IPS DF 6.9 (cell line): Measurements from ENCODE around the gene ZCRB1.
A peak's percentile ranks its signal among the peaks of the same experiment; 100 is the strongest.

Experiments used
- DNase-seq: peaks from one replicate; pipeline ENCODE4 v3.0.0-alpha.2; 2013; ENCODE audit warnings: low read depth, low spot score
- H3K27ac ChIP-seq: one replicate; pipeline ENCODE4 v1.5.1; 2013; ENCODE audit warnings: low read length, control low read depth
- H3K27me3 ChIP-seq: 2 replicates; pipeline ENCODE4 v1.6.1; 2013; ENCODE audit warnings: mild to moderate bottlenecking, low read length; ENCODE audit not compliant: control insufficient read depth, insufficient read depth
- H3K36me3 ChIP-seq: 2 replicates; pipeline ENCODE4 v1.6.1; 2013; ENCODE audit warnings: low read length; ENCODE audit not compliant: control insufficient read depth, insufficient read depth
- H3K4me1 ChIP-seq: 2 replicates; pipeline ENCODE4 v1.6.1; 2013; ENCODE audit warnings: low read length; ENCODE audit not compliant: control insufficient read depth, insufficient read depth
- H3K4me3 ChIP-seq: 2 replicates; pipeline ENCODE4 v1.5.1; 2013; ENCODE audit warnings: mild to moderate bottlenecking, low read length
- H3K9me3 ChIP-seq: 2 replicates; pipeline ENCODE4 v1.6.1; 2013; ENCODE audit warnings: low read length, inconsistent platforms; ENCODE audit not compliant: control insufficient read depth, insufficient read depth
- WGBS: extraction: QIAGEN DNeasy Blood & Tissue Kit; methylation state at CpG from one replicate; pipeline ENCODE4 v1.1.7; 2013; ENCODE audit warnings: mixed read lengths, missing lambda C conversion rate; ENCODE audit not compliant: insufficient read length, insufficient coverage; 5-methylcytosine and 5-hydroxymethylcytosine counted together

ZCRB1 gene

GRCh38 chr12:42327227-42327590 is 1.3 kb upstream of the ZCRB1 start:
- Histone ChIP-seq H3K4me1 (0 out of 2 replicates have a peak, but pooled peaks cover 2% of the 10 kb centered on the region), H3K9me3 (no peaks in the 10 kb centered on the region), H3K27ac (no peak overlapping the region), H3K4me3 (no peak overlapping the region; the same call in 1 of the 2 replicates), H3K27me3 (no peaks in the 10 kb centered on the region), H3K36me3 (no peaks in the 10 kb centered on the region)
- DNase-seq, result no peak
- WGBS, result 100% methylated on average over 1 of the region's 2 CpGs

GRCh38 chr12:42326541-42327226 is 790 bp upstream of the ZCRB1 start:
- no peaks in the 10 kb centered on the region for H3K27me3 ChIP-seq
- peak overlapping the region; percentile 93; the same call in 1 of the 2 replicates for H3K4me3 ChIP-seq
- WGBS, result no CpG with 5 or more reads among the region's 13 CpGs
- no peaks in the 10 kb centered on the region for H3K36me3 ChIP-seq
- DNase-seq, result no peak
- H3K27ac ChIP-seq, result no peak overlapping the region
- no peaks in the 10 kb centered on the region for H3K9me3 ChIP-seq
- H3K4me1 ChIP-seq, result 0 out of 2 replicates have a peak, but pooled peaks cover 2% of the 10 kb centered on the region

- Histone ChIP-seq H3K27ac (no peak overlapping the region), H3K4me1 (0 out of 2 replicates have a peak, but pooled peaks cover 2% of the 10 kb centered on the region), H3K27me3 (no peaks in the 10 kb centered on the region), H3K36me3 (no peaks in the 10 kb centered on the region), H3K4me3 (peak overlapping the region; percentile 93; the same call in 1 of the 2 replicates), H3K9me3 (no peaks in the 10 kb centered on the region)
- no peak for DNase-seq
- WGBS, result no CpG with 5 or more reads among the region's 7 CpGs
These were observed 605 bp downstream of the ZCRB1 start for GRCh38 chr12:42325326-42325652.

GRCh38 chr12:42323856-42324255 is 2.0 kb downstream of the ZCRB1 start:
- no CpG with 5 or more reads among the region's 6 CpGs for WGBS
- H3K27ac ChIP-seq, result no peak overlapping the region
- no peak for DNase-seq
- no peaks in the 10 kb centered on the region for H3K27me3 ChIP-seq
- no peaks in the 10 kb centered on the region for H3K36me3 ChIP-seq
- H3K4me1 ChIP-seq, result 0 out of 2 replicates have a peak, but pooled peaks cover 2% of the 10 kb centered on the region
- no peak overlapping the region for H3K4me3 ChIP-seq
- H3K9me3 ChIP-seq, result no peaks in the 10 kb centered on the region

- Histone ChIP-seq H3K9me3 (no peaks in the 10 kb centered on the region), H3K27me3 (no peaks in the 10 kb centered on the region), H3K4me1 (0 out of 2 replicates have a peak, but pooled peaks cover 2% of the 10 kb centered on the region), H3K4me3 (no peak overlapping the region), H3K27ac (no peak overlapping the region), H3K36me3 (no peaks in the 10 kb centered on the region)
- DNase-seq, result no peak
These were observed 3.3 kb downstream of the ZCRB1 start for GRCh38 chr12:42322567-42322966.

- Histone ChIP-seq H3K27ac (no peak overlapping the region), H3K9me3 (no peaks in the 10 kb centered on the region), H3K36me3 (no peaks in the 10 kb centered on the region), H3K4me1 (no peaks in the 10 kb centered on the region), H3K4me3 (no peak overlapping the region), H3K27me3 (no peaks in the 10 kb centered on the region)
- no peak for DNase-seq
These were observed 5.1 kb downstream of the ZCRB1 start for GRCh38 chr12:42320796-42321195.

GRCh38 chr12:42315108-42315507 is 10.8 kb downstream of the ZCRB1 start:
- Histone ChIP-seq H3K27me3 (no peaks in the 10 kb centered on the region), H3K36me3 (no peaks in the 10 kb centered on the region), H3K27ac (no peak overlapping the region), H3K4me3 (no peak overlapping the region), H3K4me1 (no peaks in the 10 kb centered on the region), H3K9me3 (no peaks in the 10 kb centered on the region)
- no CpG with 5 or more reads among the region's 2 CpGs for WGBS
- DNase-seq, result no peak

- H3K27ac ChIP-seq, result no peak overlapping the region
- no peaks in the 10 kb centered on the region for H3K9me3 ChIP-seq
- H3K36me3 ChIP-seq, result no peaks in the 10 kb centered on the region
- no CpG with 5 or more reads among the region's 6 CpGs for WGBS
- H3K4me3 ChIP-seq, result no peak overlapping the region
- no peak for DNase-seq
- no peaks in the 10 kb centered on the region for H3K27me3 ChIP-seq
- no peaks in the 10 kb centered on the region for H3K4me1 ChIP-seq
These were observed 15.9 kb downstream of the ZCRB1 start for GRCh38 chr12:42309996-42310395.

GRCh38 chr12:42308390-42308789 is 17.5 kb downstream of the ZCRB1 start:
- Histone ChIP-seq H3K36me3 (no peaks in the 10 kb centered on the region), H3K27me3 (no peaks in the 10 kb centered on the region), H3K9me3 (no peaks in the 10 kb centered on the region), H3K27ac (no peak overlapping the region), H3K4me1 (no peaks in the 10 kb centered on the region), H3K4me3 (no peak overlapping the region)
- no peak for DNase-seq
- no CpG with 5 or more reads among the region's 2 CpGs for WGBS

- Histone ChIP-seq H3K27me3 (no peaks in the 10 kb centered on the region), H3K9me3 (no peaks in the 10 kb centered on the region), H3K36me3 (no peaks in the 10 kb centered on the region), H3K4me1 (no peaks in the 10 kb centered on the region), H3K4me3 (no peak overlapping the region), H3K27ac (no peak overlapping the region)
- WGBS, result no CpG with 5 or more reads among the region's 3 CpGs
- DNase-seq, result no peak
These were observed 19.6 kb downstream of the ZCRB1 start for GRCh38 chr12:42306297-42306696.
